ENCODE results near the gene PDZK1IP1.

PDZK1IP1 gene

DNA sequence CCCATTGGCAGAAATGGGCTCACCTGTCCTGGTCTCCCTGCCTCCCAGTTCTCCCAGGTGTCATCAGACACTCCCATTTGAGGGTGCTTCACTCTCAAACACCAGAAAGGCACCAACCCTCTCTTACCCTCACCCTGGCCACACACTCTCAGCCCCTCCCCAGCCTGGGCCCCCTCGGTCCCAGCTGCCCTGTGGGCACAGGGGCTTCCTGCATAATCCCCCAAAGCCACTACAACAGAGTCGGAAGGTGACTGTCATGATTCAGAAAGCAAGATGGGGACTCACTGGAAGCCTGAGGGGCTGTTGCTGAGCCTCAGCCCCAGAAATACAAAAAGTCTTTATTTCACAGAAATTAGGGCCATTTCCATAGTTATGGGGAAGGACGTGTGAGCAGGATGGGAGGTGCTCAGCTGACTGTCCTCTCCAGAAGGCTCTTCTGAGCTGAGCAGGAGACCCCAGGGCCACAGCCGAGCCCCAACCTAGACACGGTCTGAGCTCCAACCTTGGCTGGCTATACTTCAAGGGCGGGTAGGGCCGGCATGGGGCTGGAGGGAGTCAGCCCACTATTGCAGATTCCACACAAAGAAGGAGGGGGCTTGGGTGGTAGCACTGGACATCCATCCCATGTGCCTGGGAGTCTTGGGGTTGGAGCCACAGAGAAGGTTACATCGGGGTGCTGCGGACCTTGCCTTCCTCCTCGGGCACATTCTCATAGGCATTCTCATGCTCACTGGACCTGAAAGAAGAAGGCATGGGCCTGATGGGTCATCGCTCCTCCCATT is 6.3 kb downstream of the PDZK1IP1 start:
- Mint-ChIP-seq H3K4me1 (ENCODE audit: low read depth) (peaks cover 12% of the 10 kb centered on the region), H3K27me3 (ENCODE audit: low read depth) (peaks cover 19% of the 10 kb centered on the region), H3K27ac (no peak overlapping the region), H3K36me3 (ENCODE audit: low read depth) (no peaks in the 10 kb centered on the region), H3K4me3 (no peak overlapping the region), H3K9me3 (no peaks in the 10 kb centered on the region)

DNA sequence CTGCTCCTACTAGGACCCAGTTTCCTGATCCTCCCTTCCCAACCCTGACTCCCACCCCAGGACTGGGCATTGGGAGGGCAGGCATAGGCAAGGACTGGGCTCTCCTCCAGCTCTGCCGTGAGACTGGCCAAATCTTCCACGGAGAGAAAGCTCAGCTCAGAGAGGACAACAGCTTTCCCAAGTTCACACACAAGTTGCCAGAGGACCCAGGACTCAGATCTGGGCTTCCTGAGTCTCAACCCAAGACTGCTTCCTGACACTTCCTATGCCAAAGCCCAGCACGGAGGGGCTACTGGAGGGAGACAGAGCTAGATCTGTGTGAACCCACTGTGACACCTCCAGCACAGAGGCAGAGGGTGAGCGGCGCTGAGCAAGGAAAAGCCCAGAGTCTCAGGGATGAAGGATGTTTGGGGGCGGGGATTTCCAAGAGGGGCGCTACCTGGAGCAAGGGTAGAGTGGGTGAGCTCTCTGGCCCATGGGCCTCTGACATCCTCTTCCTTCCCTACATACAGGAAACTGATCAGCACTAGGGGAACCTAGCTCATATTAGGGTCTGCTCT is 7.1 kb downstream of the PDZK1IP1 start:
- H3K27ac Mint-ChIP-seq: no peak overlapping the region
- no peaks in the 10 kb centered on the region for H3K9me3 Mint-ChIP-seq
- no peaks in the 10 kb centered on the region for H3K36me3 Mint-ChIP-seq (ENCODE audit: low read depth)
- H3K4me1 Mint-ChIP-seq (ENCODE audit: low read depth): peaks cover 12% of the 10 kb centered on the region
- peaks cover 19% of the 10 kb centered on the region for H3K27me3 Mint-ChIP-seq (ENCODE audit: low read depth)
- no peak overlapping the region for H3K4me3 Mint-ChIP-seq

DNA sequence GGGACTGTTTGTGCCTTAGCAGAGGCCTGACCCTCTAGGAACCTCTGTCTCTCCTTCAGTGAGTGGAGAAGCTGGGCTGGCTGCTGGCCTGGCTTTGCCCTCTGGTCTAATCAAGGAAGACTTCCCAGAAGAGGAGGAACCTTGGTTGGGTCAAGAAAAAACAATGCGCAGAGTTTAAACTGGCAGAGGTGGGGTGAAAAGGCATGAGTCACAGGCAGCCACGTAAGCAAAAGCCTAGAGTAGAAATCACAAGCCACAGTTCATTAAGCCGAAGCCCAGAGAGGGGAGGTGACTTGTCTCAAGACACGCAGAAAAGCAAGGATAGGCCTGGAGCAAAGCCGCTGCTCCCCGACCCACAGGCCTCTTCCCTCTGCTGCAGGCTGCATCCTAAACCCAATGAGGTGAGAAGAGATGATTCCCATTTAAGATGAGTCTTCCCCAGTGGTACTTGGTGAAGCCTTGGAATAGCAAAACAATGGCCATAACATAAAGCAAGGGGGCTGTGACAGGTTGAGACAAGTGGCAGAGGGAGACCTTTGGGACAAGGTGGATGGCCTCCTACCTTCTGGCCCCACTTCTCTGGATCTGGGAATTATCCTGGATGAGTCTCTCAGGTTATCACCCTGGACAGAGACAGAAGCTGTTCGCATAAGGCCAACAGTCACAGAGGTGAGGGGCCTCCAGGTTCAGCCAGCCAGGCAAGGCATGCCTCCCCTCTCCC is 7.7 kb downstream of the PDZK1IP1 start:
- H3K9me3 Mint-ChIP-seq: no peaks in the 10 kb centered on the region
- H3K27ac Mint-ChIP-seq: no peak overlapping the region
- peaks cover 19% of the 10 kb centered on the region for H3K27me3 Mint-ChIP-seq (ENCODE audit: low read depth)
- no peak overlapping the region for H3K4me3 Mint-ChIP-seq
- H3K36me3 Mint-ChIP-seq (ENCODE audit: low read depth): no peaks in the 10 kb centered on the region
- peaks cover 12% of the 10 kb centered on the region for H3K4me1 Mint-ChIP-seq (ENCODE audit: low read depth)

DNA sequence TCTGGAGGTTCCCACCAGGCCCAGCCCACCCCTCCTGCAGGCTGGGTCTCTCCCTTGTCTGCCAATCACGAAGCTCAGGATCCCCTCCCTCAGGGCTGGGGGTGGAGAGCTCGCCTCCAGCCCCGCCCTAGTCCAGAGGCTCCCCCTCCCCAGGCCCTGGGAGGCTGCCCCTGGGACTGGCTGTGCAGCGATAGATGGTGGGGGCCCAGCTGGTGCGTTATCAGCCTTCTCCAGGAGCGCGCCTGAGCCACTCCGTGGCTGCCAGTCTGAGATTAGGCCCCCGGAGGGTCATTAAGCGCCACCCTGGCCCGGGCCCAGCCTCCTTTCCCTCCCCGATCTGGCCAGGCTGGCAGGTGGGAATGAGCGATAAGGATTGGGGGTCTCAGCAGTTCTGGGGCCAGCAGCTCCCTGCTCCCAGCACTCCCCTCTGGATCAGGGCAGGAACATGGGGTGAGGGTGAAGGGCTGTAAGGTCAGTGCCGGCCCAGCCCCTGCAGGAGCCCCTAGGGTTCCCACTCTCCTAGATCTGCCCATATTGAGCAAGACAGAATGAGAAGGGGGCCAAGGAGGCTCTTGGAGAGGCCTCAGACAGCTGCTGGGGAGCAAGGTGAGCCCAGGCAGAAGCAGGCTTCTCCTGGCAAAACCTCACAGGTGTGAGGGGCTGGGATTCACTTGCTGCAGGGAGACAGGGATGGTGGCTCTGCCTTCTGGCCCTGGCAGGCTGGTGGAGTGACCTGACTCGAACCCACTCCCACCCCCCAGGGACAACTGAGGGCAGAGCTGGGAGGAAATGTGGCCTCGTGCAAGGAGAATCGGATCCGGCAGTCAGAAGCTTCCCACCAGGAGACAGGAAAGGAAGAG is 8.5 kb downstream of the PDZK1IP1 start:
- H3K36me3 Mint-ChIP-seq (ENCODE audit: low read depth): no peaks in the 10 kb centered on the region
- H3K27me3 Mint-ChIP-seq (ENCODE audit: low read depth): peaks cover 20% of the 10 kb centered on the region
- H3K4me1 Mint-ChIP-seq (ENCODE audit: low read depth): peaks cover 12% of the 10 kb centered on the region
- H3K27ac Mint-ChIP-seq: no peak overlapping the region
- no peak overlapping the region for H3K4me3 Mint-ChIP-seq
- H3K9me3 Mint-ChIP-seq: no peaks in the 10 kb centered on the region

DNA sequence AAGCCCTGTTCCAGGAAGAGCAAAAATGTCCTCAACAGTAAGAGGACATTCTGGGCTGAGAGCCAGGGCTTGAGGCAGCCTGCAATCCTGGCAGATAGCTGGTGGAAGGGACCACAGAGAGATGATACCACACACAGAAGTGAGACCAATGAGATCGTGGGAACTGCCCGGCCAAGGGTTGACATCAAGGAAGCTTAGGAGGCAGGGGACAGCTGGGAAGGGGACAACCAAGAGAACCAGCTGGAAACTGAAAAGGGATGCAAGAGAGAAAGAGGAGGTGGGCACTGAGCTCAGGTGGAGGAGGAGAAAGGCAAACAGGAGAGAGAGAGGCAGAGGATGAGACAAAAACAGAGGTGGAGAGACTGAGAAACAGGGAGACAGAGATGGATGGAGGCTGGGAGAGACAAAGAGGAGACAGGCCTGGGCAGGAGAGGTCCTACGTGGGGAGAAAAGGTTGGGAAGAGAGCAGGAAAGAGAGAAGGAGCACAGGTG is 9.2 kb downstream of the PDZK1IP1 start:
- no peaks in the 10 kb centered on the region for H3K36me3 Mint-ChIP-seq (ENCODE audit: low read depth)
- H3K4me3 Mint-ChIP-seq: no peak overlapping the region
- H3K27ac Mint-ChIP-seq: no peak overlapping the region
- H3K27me3 Mint-ChIP-seq (ENCODE audit: low read depth): peaks cover 23% of the 10 kb centered on the region
- H3K9me3 Mint-ChIP-seq: no peaks in the 10 kb centered on the region
- H3K4me1 Mint-ChIP-seq (ENCODE audit: low read depth): peaks cover 12% of the 10 kb centered on the region

DNA sequence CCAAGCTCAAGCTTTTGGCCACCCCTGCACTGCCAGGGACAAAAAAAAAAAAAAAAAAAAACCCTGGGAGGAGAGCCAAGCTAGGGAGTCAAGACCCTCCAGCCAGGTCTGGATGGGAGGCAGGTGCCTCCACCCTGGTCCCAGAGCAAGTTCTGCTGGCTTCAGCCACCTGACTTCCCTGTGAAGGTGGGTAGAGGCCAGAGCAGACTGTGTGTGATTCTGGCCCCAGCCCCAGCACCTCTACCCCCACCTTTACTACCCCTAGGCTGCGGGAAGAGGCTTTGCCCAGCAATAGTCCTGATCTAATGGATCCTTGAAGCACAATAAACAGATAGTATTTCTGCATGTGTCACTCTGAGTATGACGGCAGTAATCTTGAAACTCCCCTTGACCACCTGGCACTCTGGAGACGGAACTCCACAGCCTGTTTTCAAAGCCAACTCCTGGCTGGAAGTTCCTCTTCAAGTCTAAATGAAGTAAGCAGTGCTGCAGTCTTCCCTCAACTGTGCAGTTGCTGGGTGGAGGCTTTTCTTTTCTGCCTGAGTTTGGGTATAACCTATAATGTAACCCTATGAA is 9.8 kb downstream of the PDZK1IP1 start:
- Mint-ChIP-seq H3K36me3 (ENCODE audit: low read depth) (no peaks in the 10 kb centered on the region), H3K27ac (peak overlapping the region; percentile 39), H3K9me3 (no peaks in the 10 kb centered on the region), H3K4me1 (ENCODE audit: low read depth) (peaks cover 14% of the 10 kb centered on the region), H3K4me3 (peak overlapping the region; percentile 12), H3K27me3 (ENCODE audit: low read depth) (peaks cover 23% of the 10 kb centered on the region)

DNA sequence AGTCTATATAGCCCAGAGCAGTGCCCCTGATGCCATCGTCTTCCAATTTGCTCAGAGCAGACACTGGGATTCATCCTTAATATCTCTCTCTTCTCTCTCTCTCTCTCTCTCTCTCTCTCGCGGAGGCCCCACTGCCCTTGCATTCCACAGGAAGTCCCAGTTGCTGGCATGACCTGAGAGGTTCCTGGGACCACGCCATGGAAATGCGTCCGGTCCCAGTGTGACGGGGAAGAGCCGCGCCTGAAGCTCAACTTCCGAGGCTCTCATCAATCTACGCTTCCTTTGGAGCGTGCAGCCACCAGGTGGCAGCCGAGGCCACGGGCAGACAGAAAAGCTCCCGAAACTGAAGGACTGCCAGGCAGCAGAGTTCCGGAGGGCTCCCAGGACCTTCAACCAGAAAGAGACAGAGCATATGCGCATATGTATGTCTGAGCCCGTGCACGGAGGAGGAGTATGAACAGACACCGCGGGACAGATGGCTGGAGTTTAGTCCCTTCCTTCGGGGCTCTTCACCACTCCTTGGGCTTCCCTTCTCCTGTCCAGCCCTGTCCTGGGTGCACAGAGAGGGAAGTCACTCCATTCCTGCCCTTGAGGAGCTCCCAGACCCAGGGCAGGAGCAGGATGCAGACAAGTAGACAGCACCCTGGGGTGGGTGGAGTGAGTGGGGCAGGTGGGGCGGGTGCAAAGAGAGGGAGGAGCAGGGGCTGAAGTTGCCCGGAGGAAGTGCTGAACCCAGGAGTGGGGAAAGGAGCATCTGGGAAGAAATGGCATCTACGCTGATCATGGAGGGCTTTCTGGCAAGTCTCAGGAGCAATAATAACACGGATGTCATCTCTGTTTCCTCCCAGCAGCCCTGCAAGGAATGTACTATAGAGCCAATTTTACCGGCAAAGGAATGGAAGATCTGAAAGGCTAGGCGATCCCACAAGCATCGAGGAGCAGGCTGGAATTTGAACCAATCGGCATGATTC is 10.5 kb downstream of the PDZK1IP1 start:
- Mint-ChIP-seq H3K4me3 (peak overlapping the region; percentile 90), H3K27me3 (ENCODE audit: low read depth) (peaks cover 23% of the 10 kb centered on the region), H3K36me3 (ENCODE audit: low read depth) (no peaks in the 10 kb centered on the region), H3K4me1 (ENCODE audit: low read depth) (peaks cover 14% of the 10 kb centered on the region), H3K9me3 (no peaks in the 10 kb centered on the region), H3K27ac (peak overlapping the region; percentile 93)

DNA sequence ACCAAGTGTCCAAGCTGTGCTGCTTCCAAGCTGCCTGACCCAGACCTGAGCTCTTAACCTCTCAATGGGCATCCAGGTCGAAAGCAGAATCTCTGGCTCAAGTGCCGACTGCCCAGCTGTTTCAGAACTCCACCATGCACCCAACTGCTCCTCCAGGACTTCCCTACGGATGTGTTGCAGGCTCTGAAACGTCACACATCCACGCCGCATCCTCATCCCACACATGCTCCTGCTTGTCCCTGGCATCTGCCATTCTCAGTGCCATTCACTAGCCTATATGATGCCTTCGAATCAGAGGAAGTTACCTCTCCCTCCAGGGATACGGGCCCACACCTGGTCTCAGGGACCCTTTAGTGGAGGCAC is 11.2 kb downstream of the PDZK1IP1 start:
- Mint-ChIP-seq H3K4me1 (ENCODE audit: low read depth) (peaks cover 14% of the 10 kb centered on the region), H3K27me3 (ENCODE audit: low read depth) (peaks cover 23% of the 10 kb centered on the region), H3K9me3 (no peaks in the 10 kb centered on the region), H3K4me3 (peak overlapping the region; percentile 90), H3K36me3 (ENCODE audit: low read depth) (no peaks in the 10 kb centered on the region), H3K27ac (peak overlapping the region; percentile 93)

DNA sequence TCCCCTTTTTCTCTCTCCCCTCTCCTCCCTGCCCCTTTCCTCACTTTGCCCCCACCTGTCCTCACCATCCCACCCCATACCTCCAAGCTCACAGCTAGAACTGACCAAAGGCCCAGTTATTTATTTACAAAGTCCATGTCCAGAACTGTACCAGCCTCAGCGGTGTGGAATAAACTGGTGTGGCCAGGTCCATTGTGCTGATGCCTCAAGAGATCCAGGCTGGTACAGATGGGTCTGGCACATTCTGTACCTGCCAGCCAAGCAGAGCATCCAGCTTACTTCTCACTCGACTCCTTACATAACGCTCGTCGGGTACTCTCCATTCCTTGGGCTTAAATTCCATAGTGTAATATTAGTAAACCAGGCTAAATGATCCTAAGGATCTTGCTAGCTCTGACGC is 11.8 kb downstream of the PDZK1IP1 start:
- Mint-ChIP-seq H3K4me1 (ENCODE audit: low read depth) (peaks cover 14% of the 10 kb centered on the region), H3K36me3 (ENCODE audit: low read depth) (no peaks in the 10 kb centered on the region), H3K9me3 (no peaks in the 10 kb centered on the region), H3K27me3 (ENCODE audit: low read depth) (peaks cover 23% of the 10 kb centered on the region), H3K4me3 (no peak overlapping the region), H3K27ac (no peak overlapping the region)

DNA sequence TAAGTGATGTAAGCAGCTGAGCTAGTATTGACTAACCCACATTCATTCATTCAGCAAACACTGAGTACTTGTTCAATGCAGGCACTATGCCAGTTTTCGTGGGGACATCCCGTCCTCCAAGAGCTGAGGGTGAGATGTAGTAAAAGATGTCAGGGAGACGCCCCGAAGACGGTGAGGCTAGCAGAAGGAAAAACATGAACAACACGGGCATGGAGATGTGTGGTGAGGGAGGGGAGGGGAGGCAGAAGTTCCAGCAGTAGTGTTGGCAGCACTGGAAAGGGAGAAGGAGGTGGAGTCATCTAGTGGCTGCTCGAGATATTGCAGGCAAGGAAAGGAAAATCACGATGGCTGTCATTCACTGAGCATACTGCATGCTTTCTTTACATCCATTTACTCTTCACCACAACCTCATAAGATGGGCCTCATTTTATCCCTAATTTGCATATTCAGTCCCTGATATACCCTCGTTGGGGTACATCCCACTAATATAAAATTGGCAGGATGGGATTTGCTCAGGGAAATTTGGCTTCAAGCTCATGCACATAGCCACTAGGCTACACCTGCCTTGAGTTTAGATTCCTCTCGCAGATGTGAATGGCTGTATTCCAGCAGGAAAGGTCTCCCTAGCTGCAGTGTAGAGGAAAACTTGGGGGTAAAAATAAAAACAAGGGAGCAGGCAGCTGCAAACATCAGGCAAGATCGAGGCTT is 14.5 kb downstream of the PDZK1IP1 start:
- no peaks in the 10 kb centered on the region for H3K9me3 Mint-ChIP-seq
- no peak overlapping the region for H3K4me3 Mint-ChIP-seq
- H3K27ac Mint-ChIP-seq: no peak overlapping the region
- H3K4me1 Mint-ChIP-seq (ENCODE audit: low read depth): peaks cover 12% of the 10 kb centered on the region
- H3K36me3 Mint-ChIP-seq (ENCODE audit: low read depth): no peaks in the 10 kb centered on the region
- peaks cover 21% of the 10 kb centered on the region for H3K27me3 Mint-ChIP-seq (ENCODE audit: low read depth)

DNA sequence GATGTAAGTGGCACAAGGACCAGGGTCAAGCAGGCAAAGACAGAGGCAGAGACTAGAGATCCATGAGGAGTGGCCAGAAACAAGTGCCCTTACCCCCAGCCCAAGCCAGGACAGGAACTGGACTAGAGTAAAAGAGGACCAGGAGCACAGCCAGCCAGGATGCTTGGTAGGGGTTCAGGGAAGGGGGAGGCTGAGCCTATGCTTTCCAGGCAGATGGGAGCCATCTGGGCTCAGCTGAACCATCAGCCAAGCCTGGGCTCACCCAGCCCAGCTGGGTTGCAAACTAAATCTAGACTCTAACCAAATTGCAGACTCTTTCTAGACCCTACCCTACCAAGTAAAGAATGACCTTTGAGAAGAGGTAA is 15.2 kb downstream of the PDZK1IP1 start:
- Mint-ChIP-seq H3K4me3 (no peak overlapping the region), H3K4me1 (ENCODE audit: low read depth) (peaks cover 12% of the 10 kb centered on the region), H3K9me3 (no peaks in the 10 kb centered on the region), H3K27ac (no peak overlapping the region), H3K36me3 (ENCODE audit: low read depth) (no peaks in the 10 kb centered on the region), H3K27me3 (ENCODE audit: low read depth) (peaks cover 16% of the 10 kb centered on the region)

DNA sequence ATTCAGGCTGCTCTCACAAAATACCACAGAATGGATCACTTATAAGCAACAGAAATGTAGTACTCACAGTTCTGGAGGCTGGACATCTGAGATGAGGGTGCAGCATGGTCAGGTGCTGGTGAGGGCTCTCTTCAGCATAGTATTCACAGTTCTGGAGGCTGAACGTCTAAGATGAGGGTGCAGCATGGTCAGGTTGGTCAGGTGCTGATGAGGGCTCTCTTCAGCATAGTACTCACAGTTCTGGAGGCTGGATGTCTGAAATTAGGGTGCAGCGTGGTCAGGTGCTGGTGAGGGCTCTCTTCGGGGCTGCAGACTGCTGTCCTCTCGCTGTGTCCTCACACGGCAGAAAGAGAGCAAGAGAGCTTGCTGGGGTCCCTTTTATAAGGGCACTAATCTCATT is 17.1 kb downstream of the PDZK1IP1 start:
- Mint-ChIP-seq H3K9me3 (no peaks in the 10 kb centered on the region), H3K36me3 (ENCODE audit: low read depth) (no peaks in the 10 kb centered on the region), H3K4me1 (ENCODE audit: low read depth) (peaks cover 2% of the 10 kb centered on the region), H3K27me3 (ENCODE audit: low read depth) (peaks cover 16% of the 10 kb centered on the region), H3K4me3 (no peak overlapping the region), H3K27ac (no peak overlapping the region)

DNA sequence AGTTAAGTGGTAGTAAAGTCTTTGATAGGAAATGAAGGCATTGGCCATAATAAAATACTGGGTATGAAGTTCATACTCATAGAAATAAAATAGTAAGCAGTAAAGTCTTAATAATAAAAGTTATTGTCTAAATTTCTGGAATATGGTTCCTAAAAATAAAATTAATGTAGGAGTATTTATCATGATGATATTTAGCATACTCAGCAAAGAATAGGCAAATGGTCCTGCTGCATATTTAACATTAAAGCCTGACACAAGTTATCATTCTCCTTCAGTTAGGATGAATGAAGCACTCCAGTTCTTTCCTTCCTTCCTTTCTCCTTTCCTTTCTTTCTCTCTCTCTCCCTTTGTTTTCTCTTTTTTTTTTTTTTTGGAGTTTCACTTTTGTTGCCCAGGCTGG is 25.3 kb downstream of the PDZK1IP1 start:
- no peaks in the 10 kb centered on the region for H3K4me1 Mint-ChIP-seq (ENCODE audit: low read depth)
- H3K27ac Mint-ChIP-seq: no peak overlapping the region
- H3K9me3 Mint-ChIP-seq: no peaks in the 10 kb centered on the region
- H3K27me3 Mint-ChIP-seq (ENCODE audit: low read depth): peaks cover 20% of the 10 kb centered on the region
- H3K4me3 Mint-ChIP-seq: no peak overlapping the region
- no peaks in the 10 kb centered on the region for H3K36me3 Mint-ChIP-seq (ENCODE audit: low read depth)
